Prostate gland (tissue), 2 donors: Measurements from ENCODE around the gene RASAL2.

ENCODE experiments used
- POLR2A ChIP-seq: fragments of 450-650 bp; IDR thresholded peaks from one replicate; pipeline ENCODE4 v1.6.1; 2016; ENCODE audit warnings: antibody characterized with exemption, mild to moderate bottlenecking
- TF ChIP-seq, protein P1 (sequence below), 4 experiments: fragments of 200-600 bp in 2 of 4; fragments of 450-650 bp in 2 of 4; sonication (generic) in 2 of 4; IDR thresholded peaks; 1 replicate in 3 of 4; 2 replicates in 1 of 4; pipeline ENCODE4 v1.5.1; 2016 to 2019; ENCODE audit warnings: antibody characterized with exemption in 4 of 4, mild to moderate bottlenecking in 2 of 4, moderate library complexity in 2 of 4

DNA sequence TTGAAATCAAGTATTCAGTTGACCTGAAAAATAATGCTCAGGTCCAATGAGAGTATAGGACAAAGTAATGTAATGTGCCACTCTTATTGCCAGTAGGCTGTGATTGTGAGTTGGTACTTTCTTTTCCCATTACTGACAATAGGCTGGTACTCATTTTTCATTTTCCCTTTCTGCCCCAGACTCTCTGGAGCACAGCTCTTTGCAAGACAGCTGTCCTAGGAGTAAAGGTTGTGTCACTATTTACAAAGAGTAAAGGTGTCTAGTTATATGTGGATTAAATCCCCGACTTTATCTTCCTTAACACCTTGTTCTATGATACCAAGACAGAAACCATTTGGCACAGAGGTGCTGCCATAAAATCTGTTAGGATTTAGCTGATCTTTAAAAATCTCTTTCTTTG is 32.3 kb upstream of the RASAL2 start:
- TF ChIP-seq, protein P1, sequence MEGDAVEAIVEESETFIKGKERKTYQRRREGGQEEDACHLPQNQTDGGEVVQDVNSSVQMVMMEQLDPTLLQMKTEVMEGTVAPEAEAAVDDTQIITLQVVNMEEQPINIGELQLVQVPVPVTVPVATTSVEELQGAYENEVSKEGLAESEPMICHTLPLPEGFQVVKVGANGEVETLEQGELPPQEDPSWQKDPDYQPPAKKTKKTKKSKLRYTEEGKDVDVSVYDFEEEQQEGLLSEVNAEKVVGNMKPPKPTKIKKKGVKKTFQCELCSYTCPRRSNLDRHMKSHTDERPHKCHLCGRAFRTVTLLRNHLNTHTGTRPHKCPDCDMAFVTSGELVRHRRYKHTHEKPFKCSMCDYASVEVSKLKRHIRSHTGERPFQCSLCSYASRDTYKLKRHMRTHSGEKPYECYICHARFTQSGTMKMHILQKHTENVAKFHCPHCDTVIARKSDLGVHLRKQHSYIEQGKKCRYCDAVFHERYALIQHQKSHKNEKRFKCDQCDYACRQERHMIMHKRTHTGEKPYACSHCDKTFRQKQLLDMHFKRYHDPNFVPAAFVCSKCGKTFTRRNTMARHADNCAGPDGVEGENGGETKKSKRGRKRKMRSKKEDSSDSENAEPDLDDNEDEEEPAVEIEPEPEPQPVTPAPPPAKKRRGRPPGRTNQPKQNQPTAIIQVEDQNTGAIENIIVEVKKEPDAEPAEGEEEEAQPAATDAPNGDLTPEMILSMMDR (IDR thresholded peaks at IDR 0.05) = no peak
- no peak for TF ChIP-seq POLR2A
